Measurements from ENCODE around the gene KCTD19.

KCTD19 gene

DNA sequence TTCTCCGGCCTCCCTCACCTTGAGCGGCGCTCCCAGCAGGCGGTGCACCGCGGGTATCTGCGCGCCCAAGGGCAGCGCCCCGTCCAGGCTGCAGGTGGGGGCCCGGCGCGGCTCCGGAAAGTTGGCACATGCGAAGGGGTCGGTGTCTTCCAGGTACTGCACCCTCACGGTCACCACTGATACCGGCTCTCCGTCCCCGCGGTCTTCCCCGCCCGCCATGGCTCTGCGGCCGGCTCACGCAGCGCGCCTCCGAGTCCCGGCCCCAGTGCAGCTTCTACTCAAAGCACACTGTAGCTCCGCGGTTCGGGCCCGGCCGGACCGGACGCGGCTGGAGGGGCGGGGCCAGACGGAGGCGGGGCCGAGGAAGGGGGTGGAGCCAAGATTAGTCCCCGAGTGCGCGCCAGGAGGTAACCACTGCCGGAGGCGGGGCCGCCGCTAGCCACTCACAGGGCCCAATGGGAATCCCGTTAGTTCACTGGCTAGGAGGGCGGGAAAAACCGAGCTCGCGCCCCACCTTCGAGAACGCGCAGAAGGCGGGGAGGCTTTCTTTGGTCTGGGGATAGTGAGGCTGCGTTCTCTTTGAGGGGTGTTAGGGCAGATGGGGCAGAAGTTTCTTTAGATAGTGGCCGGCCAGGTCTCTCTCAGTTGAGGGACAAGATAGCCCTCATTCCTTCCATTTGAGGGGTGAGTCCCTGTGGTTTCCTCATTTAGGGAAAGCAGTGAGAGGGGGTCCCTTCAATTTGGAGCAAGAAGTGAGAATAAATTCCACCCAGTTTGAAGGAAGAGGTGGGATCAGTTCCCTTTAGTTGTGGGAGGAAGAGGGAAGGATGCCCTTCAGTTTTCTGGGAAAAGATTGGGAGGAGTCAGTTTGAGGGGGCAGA lies 79.1 kb downstream of the KCTD19 start, which contains the start of gene FHOD1:
Gene FHOD1, minus strand, starts transcription at position 290 of the 881 bp plus-strand sequence. Its CDS starts 71 bp downstream, at position 219.
- TF ChIP-seq, protein P1, sequence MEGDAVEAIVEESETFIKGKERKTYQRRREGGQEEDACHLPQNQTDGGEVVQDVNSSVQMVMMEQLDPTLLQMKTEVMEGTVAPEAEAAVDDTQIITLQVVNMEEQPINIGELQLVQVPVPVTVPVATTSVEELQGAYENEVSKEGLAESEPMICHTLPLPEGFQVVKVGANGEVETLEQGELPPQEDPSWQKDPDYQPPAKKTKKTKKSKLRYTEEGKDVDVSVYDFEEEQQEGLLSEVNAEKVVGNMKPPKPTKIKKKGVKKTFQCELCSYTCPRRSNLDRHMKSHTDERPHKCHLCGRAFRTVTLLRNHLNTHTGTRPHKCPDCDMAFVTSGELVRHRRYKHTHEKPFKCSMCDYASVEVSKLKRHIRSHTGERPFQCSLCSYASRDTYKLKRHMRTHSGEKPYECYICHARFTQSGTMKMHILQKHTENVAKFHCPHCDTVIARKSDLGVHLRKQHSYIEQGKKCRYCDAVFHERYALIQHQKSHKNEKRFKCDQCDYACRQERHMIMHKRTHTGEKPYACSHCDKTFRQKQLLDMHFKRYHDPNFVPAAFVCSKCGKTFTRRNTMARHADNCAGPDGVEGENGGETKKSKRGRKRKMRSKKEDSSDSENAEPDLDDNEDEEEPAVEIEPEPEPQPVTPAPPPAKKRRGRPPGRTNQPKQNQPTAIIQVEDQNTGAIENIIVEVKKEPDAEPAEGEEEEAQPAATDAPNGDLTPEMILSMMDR (IDR thresholded peaks at IDR 0.05; ENCODE audit: borderline replicate concordance, control extremely low read depth, extremely low read depth, insufficient read depth, missing control alignments): no peak
- DNase-seq (ENCODE audit: low spot score): peak; percentile 97
- in situ Hi-C loops (cut with MboI; ENCODE audit: low sequenced_read_pairs, unreplicated experiment): no loop called here

DNA sequence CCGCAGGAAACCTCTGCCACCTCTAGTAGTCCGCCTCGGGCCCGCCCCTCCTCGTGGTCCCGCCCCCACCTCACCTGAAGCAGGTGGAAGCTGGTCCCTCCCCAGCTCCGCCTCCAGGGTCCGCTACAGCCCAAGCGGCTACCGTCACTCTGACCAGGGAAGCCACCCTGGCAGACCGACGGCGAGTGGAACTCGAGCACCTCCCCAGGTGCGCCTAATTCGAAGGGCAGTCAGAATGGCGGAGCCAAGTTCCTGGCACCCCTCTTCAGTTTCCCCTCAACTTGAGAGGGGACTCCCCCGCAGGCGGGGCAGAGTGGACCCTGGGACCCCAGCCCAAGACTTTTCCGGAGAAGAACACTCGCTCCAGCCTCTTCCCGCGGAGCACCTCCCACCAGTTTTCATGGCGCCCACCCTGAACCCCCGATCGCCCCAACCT lies 79.8 kb downstream of the KCTD19 start:
- in situ Hi-C loops (cut with MboI; ENCODE audit: low sequenced_read_pairs, unreplicated experiment): no loop called here
- peak; percentile 58 for DNase-seq (ENCODE audit: low spot score)
- TF ChIP-seq, protein P1 (IDR thresholded peaks at IDR 0.05; ENCODE audit: borderline replicate concordance, control extremely low read depth, extremely low read depth, insufficient read depth, missing control alignments): no peak

DNA sequence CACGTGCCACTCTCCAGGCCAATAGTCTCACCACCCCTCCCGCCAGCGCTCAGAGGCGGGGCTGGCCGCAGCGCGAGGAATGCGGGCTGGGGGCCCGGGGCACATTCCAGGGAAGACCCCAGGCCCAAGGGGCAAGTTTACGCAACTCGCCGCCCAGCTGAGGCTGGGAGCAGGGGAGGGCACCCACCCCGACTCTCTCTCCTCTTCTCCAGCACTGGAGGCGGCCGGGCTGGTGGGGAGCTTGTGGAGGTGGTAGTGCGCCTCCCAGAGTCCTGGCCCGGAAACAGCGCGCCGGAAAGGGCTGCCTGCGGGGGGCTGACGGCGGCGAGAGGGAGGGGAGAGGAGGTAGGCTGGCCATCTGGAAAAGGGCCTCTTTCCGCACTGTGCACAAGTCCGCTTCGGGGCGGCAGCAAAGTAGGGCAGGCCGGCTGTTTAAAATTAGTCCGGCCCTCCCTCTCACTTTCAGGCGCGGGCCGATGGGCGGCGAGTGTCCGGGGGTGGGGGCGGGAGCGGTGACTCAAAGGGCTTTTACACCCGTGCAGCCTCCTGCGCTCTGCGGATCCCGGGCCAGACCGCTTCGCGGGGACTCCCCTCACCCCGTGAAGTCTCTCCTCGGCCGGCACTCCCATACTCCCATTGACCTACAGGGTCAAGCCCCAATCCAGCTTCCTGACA lies 80.3 kb downstream of the KCTD19 start:
- in situ Hi-C loops (cut with MboI; ENCODE audit: low sequenced_read_pairs, unreplicated experiment): no loop called here
- DNase-seq (ENCODE audit: low spot score): peak; percentile 80
- TF ChIP-seq, protein P1 (IDR thresholded peaks at IDR 0.05; ENCODE audit: borderline replicate concordance, control extremely low read depth, extremely low read depth, insufficient read depth, missing control alignments): peak; percentile 35

DNA sequence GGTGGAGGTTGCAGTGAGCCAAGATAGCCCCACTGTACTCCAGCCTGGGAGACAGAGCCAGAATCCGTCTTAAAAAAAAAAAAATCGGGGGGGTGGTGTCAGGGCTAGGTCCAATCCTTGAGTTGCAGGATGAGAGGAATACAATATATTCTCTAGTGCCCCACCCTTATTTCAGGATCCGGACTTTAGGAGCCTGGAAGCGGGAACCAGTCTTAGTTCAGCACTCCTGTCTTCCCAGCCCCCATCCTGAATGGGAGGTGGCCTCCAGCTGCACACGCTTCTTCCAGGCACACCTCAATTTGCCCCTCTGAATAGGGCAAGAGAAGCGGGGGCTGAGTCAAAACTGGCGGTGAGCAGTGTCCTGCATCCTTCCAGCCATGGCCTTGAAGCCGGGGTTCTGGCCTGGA lies 80.9 kb downstream of the KCTD19 start:
- no peak for DNase-seq (ENCODE audit: low spot score)
- TF ChIP-seq, protein P1 (IDR thresholded peaks at IDR 0.05; ENCODE audit: borderline replicate concordance, control extremely low read depth, extremely low read depth, insufficient read depth, missing control alignments): no peak
- in situ Hi-C loops (cut with MboI; ENCODE audit: low sequenced_read_pairs, unreplicated experiment): no loop called here

DNA sequence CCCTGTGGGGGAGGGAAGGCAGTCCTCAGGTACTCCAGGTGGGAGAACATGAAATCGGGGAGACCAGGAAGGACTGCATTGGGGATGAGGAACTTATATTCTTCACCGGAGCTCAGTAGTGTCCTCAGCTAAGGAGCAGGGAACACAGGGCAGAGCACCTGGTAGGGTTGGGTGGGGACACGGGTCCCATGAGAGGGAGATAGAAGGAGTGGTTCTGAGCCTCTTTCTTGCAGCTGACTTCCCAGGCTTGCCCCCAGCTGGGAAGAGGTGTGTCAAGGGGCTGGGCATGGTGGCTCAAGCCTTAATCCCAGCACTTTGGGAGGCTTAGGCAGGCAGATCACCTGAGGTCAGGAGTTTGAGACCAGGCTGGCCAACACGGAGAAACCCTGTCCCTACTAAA lies 81.4 kb downstream of the KCTD19 start:
- in situ Hi-C loops (cut with MboI; ENCODE audit: low sequenced_read_pairs, unreplicated experiment): no loop called here
- DNase-seq (ENCODE audit: low spot score): no peak
- TF ChIP-seq, protein P1 (IDR thresholded peaks at IDR 0.05; ENCODE audit: borderline replicate concordance, control extremely low read depth, extremely low read depth, insufficient read depth, missing control alignments): no peak

DNA sequence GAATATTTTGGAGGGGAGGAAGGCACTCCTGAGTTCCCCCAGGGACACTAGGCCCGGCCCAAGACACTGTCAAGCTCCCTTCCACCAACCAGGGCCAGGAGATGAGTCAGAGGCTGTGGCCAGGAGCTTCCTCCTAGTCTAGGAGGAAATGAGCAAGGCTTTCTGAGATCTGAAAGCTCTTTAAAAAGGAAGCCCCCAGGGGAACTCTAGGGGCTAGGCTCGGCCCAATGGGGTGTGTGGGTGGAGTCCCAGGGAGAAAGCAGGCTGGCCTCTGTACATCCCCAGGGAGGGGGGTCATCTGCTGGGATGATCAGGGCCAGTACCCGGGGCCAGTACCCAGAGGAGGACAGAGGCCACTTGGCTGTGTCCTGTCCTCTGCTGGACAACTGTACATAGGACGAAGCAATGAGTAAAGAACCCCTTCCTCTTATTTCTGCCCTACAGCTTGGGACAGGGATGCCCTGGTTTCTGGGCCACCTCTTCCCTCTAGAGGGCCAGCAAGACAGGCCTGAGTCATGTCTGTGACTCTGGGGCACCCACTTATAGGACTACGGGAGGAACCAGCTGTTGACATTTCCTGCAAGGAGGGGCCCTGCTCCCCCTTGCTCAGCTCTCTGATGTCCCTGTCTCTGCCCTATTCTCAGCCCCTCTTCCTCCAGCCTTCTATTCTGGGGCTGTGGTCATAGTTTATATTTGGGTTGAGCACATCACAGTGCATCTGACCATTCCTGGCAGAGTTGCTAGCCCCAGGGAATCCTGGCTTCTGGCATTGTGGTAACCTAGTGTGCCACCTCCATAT lies 82.0 kb downstream of the KCTD19 start:
- DNase-seq (ENCODE audit: low spot score): peak; percentile 87
- TF ChIP-seq, protein P1 (IDR thresholded peaks at IDR 0.05; ENCODE audit: borderline replicate concordance, control extremely low read depth, extremely low read depth, insufficient read depth, missing control alignments): no peak
- in situ Hi-C loops (cut with MboI; ENCODE audit: low sequenced_read_pairs, unreplicated experiment): no loop called here

All from GM13976 (cell line).